Smooth muscle cell of the brain vasculature (primary cell): ENCODE measurements around the gene SCARF1.

Experiments
- DNase-seq: peaks from one replicate; pipeline ENCODE4 v3.0.0-alpha.2; 2012; ENCODE audit warnings: low read depth, low spot score

Gene SCARF1

DNA sequence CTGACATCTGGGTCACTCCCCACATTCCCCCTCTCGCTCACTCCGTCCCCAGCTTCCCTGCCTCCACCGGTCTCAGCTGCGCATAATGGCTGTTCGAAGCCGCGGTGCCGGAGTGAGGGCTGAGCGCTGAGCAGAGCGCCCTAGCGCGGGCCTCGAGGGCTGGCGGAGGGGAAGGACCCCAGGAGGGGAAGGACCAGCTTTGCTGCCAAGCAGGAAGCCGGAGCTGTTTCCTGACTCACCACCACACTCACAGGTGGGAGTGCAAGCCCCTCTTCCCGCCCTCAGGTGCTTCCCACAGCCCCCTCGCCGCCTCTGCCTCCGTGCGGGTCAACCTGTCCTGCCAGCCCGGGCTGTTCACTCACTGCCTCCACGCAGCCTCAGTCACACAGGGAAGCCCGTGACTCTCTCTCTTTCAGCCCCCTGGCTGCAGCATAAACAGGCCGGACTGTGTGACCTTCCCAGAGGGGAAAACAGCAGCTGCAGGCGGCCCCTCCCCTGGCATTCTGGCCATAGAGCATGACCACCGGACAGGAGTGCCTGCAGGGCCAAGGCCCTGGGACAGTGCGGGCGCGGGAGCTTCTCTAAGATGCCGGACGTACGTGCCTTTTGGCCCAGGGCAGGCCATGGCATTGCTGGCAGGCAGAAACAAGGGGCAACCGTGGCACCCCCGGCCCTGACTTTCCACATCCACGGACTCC is 40.6 kb downstream of the SCARF1 start:
- no peak for DNase-seq

DNA sequence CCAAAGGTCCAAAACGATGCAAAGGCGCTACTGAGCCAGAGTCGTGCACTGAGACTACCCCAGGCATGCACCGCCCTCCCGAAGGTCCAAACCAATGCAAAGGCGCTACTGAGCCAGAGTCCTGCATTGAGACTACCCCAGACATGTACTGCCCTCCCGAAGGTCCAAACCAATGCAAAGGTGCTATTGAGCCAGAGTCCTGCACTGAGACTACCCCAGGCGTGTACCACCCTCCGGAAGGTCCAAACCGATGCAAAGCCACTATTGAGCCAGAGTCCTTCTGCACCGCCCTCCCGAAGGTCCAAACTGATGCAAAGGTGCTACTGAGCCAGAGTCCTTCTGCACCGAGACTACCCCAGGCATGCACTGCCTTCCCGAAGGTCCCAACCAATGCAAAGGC is 44.0 kb downstream of the SCARF1 start:
- DNase-seq: no peak

DNA sequence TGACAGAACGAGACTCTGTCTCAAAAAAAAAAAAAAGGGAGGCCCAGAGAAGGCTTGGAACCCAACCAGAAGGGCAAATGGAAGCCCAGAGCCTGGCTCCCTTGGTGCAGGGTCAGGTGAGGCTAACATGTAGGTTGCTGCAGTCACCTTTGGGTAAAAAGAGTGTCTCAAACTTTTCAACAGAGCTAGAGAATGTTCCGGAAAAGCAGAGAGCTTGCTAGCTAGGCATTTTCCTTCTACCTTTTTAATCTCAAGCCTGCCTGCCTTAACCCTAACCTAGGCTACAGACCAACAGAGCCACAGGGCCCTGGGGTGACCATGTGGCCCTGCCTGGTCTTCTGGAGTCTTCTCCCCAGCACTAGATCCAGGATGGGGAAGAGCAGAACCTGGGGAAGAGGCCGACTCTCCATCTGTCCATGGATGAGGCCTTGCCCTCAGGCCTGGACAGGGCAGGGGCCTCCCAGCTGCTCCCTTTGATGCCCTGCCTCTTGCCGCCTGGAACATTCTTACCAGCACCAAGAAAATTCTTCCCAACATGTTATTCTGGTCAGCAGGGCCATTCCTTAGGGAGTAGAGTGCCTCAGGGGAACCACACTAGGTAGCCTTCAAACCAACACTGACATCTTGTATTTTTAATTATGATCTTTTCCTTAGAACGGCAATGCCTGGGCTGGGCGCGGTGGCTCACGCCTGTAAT is 47.0 kb downstream of the SCARF1 start:
- DNase-seq: no peak

DNA sequence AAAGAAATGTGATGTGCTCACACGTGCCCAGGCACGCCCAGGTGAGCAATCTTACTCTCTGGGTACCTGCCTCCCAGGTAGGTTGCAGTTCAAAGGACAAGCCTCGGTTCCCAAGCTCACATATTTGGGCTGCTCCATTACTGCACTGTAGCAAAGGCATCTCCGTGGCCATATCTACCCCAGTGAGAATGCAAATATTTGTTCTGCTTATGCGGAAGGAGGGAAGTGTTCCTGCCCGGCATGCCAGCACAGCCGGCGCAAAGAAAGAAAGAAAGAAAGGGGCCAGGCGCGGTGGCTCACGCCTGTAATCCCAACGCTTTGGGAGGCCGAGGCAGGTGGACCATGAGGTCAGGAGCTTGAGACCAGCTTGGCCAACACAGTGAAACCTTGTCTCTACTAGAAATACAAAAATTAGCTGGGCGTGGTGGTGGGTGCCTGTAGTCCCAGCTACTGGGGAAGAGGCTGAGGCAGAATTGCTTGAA is 47.6 kb downstream of the SCARF1 start:
- no peak for DNase-seq

DNA sequence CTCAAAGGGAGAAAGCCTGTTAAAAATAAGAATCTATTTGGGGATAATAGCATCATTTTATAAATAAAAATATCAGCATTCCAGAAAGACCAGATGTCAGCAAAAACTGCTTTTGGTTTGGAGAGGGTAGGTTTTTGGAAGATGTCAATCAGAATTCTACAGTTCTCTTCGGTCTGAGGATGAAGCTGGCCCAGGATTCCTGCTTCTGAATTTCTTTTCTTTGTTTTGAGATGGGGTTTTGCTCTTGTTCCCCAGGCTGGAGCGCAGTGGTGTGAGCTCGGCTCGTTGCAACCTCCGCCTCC is 52.0 kb downstream of the SCARF1 start:
- DNase-seq: no peak

DNA sequence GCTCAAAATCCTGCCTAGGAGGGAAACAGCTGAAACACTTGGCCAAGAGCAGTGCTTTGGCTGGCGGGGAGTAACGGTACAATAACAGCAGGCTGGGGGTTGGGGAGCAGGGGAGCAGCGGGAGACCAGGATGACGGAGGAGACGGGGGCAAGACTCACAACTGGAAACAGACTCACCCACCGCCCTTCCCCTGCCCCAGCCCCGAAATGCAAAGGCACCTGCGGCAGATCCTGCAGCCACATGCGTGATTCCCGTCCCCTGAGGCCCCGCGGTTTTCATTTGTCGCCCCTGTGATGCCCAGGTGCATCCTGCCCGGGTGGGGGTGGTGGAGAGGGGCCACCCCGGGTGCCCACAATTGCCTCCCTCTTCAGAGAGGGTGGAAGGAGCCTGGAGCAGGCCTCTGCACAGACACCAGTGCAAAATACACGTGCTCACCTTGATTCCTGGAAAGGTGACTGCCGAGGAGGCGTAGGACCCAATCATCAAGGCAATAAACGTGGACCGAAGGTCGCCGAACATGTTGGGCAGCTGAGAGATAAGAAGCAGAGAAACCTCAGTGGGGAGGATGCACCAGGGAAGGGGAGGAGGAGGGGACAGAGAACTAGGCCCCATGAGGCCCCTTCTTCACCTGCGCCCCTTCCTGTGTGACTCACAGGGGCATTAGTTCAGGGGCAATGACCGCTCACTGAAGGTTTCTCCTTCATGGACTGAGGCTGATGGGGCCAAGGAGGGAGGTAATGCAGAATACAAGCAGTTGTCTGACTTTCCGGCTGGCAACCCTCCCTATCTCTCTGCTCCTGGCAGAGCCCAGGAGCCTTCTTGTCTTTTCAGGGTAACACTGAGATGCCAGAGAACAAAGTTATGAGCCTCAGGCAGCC is 52.5 kb downstream of the SCARF1 start:
- DNase-seq: no peak

DNA sequence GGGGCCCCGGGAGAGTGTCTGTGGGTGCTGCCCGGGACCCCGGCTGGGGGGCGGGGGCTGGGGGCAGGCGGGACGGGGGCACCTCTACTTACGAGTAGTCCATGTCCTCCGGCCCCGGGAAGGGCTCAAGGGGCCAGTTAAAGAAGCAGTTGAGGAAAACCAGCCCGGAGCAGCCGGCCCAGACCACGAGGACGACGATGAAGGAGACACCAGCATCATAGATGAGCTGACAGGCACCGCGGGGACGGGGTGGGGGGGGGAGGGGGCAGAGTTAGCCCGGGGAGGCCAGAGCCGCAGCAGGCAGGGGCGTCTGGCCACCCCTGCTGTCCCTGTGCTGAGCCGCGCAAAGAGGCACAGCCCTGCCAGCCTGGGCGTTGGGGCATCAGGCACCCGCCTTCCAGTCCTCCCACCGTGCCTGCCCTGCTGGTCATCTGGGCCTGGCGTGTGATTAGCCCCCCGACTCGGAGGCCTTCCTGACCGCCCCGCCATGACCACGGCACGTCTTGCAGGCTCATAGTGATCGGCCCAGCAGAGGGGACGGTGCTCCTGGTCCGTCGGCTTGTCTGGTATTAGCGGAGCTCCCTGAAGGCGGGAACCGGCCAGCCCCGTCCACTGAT is 54.0 kb downstream of the SCARF1 start:
- no peak for DNase-seq

DNA sequence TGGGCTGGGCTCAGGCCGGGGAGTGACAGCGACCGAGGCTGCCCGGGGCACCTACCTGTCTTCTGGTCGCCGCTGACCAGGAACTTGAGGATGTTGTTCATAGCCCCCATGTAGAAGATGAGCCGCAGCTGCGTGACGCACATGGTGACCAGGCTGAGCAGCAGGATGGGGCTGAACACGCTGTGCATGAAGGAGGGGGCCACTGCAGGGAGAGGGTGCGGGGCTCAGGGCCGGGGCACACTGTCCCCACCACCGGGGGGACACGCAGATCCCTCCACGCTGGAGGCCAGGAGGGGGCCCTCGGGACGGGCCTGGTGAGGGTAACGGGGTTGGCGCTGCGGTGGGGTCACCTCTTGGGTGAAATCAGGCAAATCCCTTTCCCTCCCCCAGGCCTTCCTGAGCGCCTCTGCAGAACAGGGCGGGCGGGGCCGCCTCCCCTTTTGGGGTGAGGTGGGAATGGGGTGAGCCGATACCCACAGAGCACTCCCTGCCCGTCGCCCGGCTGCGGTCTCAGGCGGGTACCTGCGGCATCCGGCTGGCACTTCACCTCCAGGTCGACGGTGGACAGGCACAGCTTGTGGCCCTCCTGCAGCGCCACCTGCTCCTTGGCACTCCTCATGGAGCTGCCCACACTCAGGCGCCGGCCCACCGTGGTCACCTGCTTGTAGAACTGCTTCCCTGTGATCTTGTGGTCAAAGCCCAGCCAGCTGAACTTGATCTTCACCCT is 54.6 kb downstream of the SCARF1 start:
- no peak for DNase-seq

DNA sequence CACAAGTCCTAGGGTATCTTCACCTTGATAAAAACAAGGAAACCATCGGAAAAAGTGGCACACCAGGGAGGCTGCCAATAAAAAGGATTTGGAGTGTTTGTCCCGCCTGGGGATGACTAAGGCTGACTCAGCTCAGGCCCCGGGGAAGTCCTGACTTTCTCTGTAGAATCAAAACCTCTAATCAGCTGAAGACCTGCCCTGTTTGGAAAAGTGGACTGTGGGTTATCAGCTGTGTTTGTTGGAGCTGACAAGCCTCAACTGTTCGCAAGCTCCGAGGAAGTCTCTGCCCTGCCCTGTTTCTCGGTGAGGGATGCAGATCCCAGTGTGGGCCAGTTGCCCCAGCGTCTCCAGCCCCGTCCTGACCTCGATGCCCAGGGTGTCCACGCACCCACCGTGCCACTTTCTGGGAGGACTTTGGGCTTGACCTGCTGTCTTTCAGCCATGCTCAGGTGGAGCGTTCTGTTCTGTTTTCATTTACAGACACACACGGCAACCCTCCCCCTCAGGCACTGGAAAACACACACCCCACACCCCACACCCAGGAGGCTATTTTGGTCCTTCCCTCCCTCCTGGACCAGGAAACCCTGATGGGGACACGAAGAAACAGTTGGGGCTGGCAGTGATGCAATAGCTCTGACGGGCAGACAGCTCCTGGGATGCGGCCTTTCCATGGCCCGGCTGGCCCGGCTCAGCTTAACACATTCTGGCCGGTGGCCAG is 55.3 kb downstream of the SCARF1 start:
- DNase-seq: no peak

DNA sequence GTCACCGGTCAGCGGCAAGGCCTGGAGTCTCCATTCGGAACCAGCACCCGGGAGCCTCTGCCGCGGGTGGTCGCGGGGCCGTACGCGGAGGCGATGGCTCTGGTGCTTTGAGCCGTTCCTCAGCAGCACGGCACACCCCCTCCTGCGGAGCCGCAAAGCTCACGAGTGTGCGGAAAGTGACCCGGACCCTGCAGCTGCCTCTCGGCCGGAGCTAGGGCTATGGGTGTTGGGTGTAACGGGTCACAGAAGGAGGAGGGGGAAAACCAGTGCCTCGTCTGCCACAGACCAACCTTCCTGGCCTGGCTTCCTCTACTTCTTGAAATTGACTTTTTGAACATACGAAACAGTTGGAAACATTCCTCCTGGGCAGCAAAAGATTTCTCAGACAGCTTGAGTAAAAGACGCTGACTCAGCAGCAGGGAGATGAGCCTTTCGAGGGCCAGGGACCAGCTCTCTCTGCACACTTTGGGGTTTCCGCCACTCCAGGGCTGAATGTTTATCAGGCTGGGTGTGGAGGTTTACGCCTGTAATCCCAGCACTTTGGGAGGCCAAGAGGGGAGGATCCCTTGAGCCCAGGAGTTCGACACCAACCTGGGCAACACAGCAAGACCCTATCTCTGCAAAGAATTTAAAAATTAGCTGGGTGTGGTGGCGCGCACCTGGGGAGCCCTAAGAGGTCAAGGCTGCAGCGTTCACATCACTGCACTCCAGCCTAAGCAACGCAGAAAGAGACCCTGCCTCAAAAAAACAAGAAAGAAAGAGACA is 56.5 kb downstream of the SCARF1 start:
- DNase-seq: no peak

DNA sequence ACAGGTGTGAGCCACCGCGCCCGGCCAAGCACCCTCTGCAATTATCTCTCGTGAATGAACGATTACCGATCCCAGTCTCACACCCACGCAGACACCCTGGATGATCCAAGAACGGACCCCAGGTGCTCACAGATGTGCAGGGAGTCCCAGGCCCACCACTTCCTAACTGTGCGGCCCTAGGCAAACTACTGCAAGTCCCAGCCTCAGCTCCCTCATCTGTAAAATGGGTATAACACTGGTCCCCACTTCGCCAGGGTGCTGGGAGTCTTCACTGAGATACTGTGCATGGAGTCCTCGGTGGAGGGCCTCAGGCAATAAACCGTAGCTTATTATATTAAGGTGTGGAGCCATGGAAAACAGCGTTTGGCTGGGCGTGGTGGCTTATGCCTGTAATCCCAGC is 61.4 kb downstream of the SCARF1 start:
- no peak for DNase-seq
